ENCODE data around the gene DGKK.

GRCh38 chrX:50386520-50386919 is 84.1 kb downstream of the DGKK start:
- TF ChIP-seq EZH2 (IDR thresholded peaks at IDR 0.05) (no peak), POLR2AphosphoS5 (IDR thresholded peaks at IDR 0.05; ENCODE audit: borderline replicate concordance, low read depth, low read length) (no peak), FOXP2 (optimal IDR thresholded peaks at IDR 0.05; ENCODE audit: control extremely low read depth, extremely low read length, insufficient read depth) (no peak)

Measured in SK-N-MC (cell line).